Right atrium auricular region (tissue), 2 donors: ENCODE data around the gene TENT4A. TPM values are rescaled to one million over a fixed set of nuclear protein-coding genes. Genes with fewer than 3 reads are reported as not detected.

Experiments
- DNase-seq: peaks from one replicate; pipeline ENCODE4 v3.0.0-alpha.2; 2019; ENCODE audit warnings: low spot score
- H3K27ac ChIP-seq, 2 donors: fragments of 200-600 bp; sonication (generic); 1 replicate in 1 of 2; 2 replicates in 1 of 2; pipeline ENCODE4 v1.5.1; 2016 to 2019
- H3K27me3 ChIP-seq, 2 donors: fragments of 200-600 bp; sonication (generic); one replicate each; pipeline versions ENCODE4 v1.5.1 to v1.6.0; 2017 to 2019
- H3K36me3 ChIP-seq: fragments of 200-600 bp; sonication (generic); one replicate; pipeline ENCODE4 v1.5.1; 2016
- H3K4me1 ChIP-seq, 2 donors: fragments of 200-600 bp; sonication (generic); one replicate each; pipeline versions ENCODE4 v1.5.1 to v1.6.0; 2017 to 2019
- H3K4me3 ChIP-seq, 2 donors: fragments of 200-600 bp; sonication (generic); 1 replicate in 1 of 2; 2 replicates in 1 of 2; pipeline ENCODE4 v1.5.1; 2017 to 2019; ENCODE audit warnings: mild to moderate bottlenecking in 1 of 2, moderate library complexity in 1 of 2
- H3K9me3 ChIP-seq, 2 donors: fragments of 200-600 bp; sonication (generic); one replicate each; pipeline ENCODE4 v1.5.1; 2019
- total RNA-seq, 2 donors: library from RNA; depleted of rRNA; stranded (reverse); fragments of >200 nt; gene quantifications; one replicate each; pipeline ENCODE4 v1.1.0, GENCODE V29; 2016
- TF ChIP-seq, protein P1 (sequence below), 2 donors: fragments of 200-600 bp; sonication (generic); IDR thresholded peaks; one replicate each; pipeline ENCODE4 v1.5.1; 2019; ENCODE audit warnings: antibody characterized with exemption in 2 of 2

The TENT4A gene
- total RNA-seq, 2 donors from 2014 or later = 7.3 to 14.9 TPM

DNA sequence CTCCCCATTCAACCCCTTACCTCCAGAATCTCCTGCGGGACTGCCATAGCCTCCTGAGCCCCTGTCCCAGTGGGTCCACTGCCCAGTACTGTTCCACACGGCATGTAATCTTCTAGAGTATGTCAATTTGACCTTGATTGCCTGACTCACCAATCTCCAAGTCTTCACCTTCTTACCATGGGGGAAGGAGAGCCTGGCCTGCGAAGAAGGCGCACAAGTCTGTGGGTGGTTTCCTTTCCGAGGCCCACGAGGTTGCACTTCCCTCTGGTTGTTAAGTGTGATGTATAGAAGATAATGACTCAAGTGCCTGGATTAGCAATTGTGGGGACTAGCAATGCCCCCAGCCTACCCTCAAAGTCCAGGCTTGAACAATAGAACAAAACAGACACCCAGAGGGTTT lies 8.1 kb upstream of the TENT4A start:
- Histone ChIP-seq H3K4me3 (no peak overlapping the region), H3K27ac (peak overlapping the region; percentile 80 to 94)
- TF ChIP-seq, protein P1, sequence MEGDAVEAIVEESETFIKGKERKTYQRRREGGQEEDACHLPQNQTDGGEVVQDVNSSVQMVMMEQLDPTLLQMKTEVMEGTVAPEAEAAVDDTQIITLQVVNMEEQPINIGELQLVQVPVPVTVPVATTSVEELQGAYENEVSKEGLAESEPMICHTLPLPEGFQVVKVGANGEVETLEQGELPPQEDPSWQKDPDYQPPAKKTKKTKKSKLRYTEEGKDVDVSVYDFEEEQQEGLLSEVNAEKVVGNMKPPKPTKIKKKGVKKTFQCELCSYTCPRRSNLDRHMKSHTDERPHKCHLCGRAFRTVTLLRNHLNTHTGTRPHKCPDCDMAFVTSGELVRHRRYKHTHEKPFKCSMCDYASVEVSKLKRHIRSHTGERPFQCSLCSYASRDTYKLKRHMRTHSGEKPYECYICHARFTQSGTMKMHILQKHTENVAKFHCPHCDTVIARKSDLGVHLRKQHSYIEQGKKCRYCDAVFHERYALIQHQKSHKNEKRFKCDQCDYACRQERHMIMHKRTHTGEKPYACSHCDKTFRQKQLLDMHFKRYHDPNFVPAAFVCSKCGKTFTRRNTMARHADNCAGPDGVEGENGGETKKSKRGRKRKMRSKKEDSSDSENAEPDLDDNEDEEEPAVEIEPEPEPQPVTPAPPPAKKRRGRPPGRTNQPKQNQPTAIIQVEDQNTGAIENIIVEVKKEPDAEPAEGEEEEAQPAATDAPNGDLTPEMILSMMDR (IDR thresholded peaks at IDR 0.05) = no peak

GRCh38 chr5:6705959-6706358 lies 7.3 kb upstream of the TENT4A start:
- no peaks in the 10 kb centered on the region for H3K36me3 ChIP-seq
- H3K9me3 ChIP-seq = no peaks in the 10 kb centered on the region
- no peak overlapping the region for H3K4me3 ChIP-seq
- peaks cover 0 to 15% of the 10 kb centered on the region in 2 donors for H3K4me1 ChIP-seq
- H3K27me3 ChIP-seq = no peaks in the 10 kb centered on the region
- no peak overlapping the region for H3K27ac ChIP-seq
- DNase-seq = no peak
- TF ChIP-seq, protein P1 (IDR thresholded peaks at IDR 0.05) = no peak

More for the DNA sequence above, 8.1 kb upstream of the TENT4A start:
- Histone ChIP-seq H3K4me1 (peaks cover 0 to 15% of the 10 kb centered on the region in 2 donors), H3K9me3 (no peaks in the 10 kb centered on the region), H3K27me3 (no peaks in the 10 kb centered on the region), H3K36me3 (no peaks in the 10 kb centered on the region)
- no peak for DNase-seq

GRCh38 chr5:6707852-6708251 lies 5.4 kb upstream of the TENT4A start:
- H3K9me3 ChIP-seq = no peaks in the 10 kb centered on the region
- H3K4me1 ChIP-seq = peaks cover 0 to 23% of the 10 kb centered on the region in 2 donors
- H3K36me3 ChIP-seq = no peaks in the 10 kb centered on the region
- no peaks in the 10 kb centered on the region for H3K27me3 ChIP-seq
- H3K27ac ChIP-seq = no peak overlapping the region
- H3K4me3 ChIP-seq = no peak overlapping the region
- TF ChIP-seq, protein P1 (IDR thresholded peaks at IDR 0.05) = no peak
- DNase-seq = no peak

- Histone ChIP-seq H3K4me1 (peaks cover 0 to 23% of the 10 kb centered on the region in 2 donors), H3K4me3 (no peak overlapping the region), H3K36me3 (no peaks in the 10 kb centered on the region), H3K9me3 (no peaks in the 10 kb centered on the region), H3K27me3 (no peaks in the 10 kb centered on the region), H3K27ac (no peak overlapping the region)
- no peak for DNase-seq
- TF ChIP-seq, protein P1 (IDR thresholded peaks at IDR 0.05) = no peak
Observed at GRCh38 chr5:6708814-6709213, 4.4 kb upstream of the TENT4A start.

GRCh38 chr5:6710070-6710469 lies 3.2 kb upstream of the TENT4A start:
- Histone ChIP-seq H3K27me3 (no peaks in the 10 kb centered on the region), H3K4me3 (no peak overlapping the region), H3K36me3 (no peaks in the 10 kb centered on the region), H3K4me1 (peaks cover 0 to 15% of the 10 kb centered on the region in 2 donors), H3K9me3 (no peaks in the 10 kb centered on the region), H3K27ac (no peak overlapping the region)
- TF ChIP-seq, protein P1 (IDR thresholded peaks at IDR 0.05) = no peak
- DNase-seq = no peak
